NCI-H510A (cell line): ENCODE measurements around the gene KRT15.

Experiments used
- DNase-seq: peaks from one replicate; lab custom pipeline; 2025; lab: John Stamatoyannopoulos, UW

Gene KRT15

DNA sequence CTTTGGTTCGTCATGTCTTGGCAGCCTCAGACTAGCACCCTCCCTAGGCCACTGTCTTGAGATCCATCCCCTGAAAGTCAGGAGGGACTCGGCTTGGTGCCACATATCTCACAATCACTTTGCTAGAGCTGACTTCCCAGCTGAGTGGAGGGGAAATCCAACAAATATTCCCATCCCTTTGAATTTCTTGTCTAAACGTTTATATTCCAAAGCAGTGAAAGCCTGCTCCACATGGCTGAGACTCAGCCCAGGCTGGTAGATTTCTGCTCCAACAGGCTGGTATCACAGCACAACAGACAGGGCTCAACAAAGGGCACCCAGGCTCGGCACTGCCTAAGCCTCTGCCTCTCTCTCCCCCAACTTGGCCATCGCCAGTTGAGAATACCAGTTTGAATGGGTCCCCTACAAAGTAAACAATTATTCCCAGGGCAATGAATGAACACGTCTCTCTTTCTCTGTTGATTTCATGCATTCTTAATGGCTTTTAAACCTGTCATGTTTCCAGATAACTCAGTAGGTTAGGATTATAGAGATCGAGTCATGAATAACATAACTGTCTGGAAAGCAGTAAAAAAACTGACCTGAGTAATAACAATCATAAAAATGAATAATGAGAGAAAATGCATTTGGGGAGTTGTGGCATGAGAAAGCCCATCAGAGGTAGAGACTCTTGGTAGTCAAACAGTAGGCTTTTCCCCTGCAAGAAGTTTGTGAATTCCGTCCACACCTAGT lies 14.3 kb downstream of the KRT15 start:
- no peak for DNase-seq

DNA sequence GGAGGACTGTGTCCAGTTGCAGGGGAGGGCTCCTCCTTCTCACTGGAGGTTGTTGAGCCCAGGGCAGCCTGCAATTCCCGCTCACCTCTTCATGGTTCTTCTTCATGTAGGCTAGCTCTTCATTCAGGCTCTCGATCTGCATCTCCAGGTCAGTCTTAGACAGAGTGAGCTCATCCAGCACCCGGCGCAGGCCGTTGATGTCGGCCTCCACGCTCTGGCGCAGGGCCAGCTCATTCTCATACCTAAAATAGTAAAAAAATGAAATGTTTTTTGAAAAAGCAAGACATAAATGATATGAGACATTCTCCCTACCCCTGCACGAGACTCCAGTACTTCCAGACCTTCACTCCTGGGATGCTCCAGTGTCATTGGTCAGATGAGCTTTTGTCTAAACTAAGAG lies 15.5 kb downstream of the KRT15 start:
- DNase-seq, result no peak

DNA sequence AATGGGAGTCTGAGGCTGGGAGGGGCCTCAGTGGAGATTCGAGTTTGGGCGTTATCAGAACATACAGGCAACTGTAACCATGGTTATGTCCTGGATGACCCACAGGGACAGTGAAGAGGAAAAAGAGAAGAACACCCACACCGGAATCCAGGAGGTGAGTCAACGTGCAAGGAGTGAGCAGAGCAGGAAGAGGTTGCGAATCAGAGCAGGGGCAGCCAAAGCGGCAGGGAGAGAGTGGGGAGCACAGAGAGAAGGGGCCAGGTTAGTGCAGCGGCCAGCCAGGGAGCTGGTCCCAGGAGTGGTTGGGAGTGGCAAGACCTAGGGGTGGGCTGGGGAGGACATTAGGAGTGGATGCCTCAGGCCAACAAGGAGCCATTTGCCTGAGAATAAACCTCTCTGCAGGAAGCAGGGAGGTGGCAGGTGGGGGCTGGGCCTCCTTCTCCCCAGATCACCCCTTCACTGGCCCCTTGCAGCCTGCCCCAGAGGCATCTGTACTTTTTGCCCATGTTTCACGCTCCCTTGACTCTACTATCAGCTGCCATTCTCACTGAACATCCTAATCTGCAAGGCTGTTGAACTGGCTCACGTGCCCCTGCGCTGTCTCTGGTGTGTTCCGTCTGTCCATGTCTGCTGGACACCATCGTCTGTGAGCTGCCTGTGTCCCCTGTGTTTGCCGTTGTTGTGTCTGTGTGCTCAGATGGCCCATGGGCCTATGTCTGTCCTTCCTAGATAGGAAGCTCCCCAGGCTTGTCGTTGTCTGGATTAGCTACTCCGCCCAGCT lies 18.4 kb downstream of the KRT15 start:
- no peak for DNase-seq

DNA sequence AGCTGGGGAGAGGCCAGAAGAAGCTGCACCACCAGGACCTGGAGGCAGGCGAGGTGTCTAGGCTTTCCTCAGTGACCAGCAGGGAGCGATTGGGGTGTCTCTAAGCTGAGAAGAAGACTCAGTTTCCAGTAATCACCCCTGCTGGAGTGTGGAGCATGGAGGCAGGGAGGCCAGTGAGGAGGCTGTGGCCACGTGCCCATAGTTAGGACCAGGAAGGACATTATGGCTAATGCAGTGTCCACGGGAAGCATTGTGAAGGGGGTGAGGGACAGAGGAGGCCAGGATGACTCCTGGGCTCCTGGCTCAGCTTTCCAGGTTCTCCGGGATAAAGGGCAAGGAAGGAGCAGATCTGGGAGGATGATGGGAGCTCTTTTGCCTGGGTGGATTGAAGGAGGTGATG lies 19.0 kb downstream of the KRT15 start:
- no peak for DNase-seq

DNA sequence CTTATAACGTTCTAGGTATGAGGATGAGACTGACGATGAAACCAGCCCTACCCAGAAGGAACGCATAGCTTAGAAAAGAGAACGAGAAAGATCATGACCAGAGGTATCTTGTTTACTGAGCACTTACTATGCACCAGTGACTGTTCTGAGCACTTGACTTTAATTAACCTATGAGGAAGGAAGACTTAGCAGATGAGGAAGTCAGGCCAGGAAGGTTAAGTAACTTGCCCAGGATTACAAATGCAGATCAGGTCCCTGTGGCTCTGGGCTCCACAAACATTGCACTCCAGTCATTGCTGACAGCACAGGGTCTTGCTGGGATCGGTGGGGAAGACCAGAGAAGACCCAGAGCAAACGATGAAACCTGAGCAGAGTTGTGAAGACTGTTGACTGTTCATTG lies 20.4 kb downstream of the KRT15 start:
- no peak for DNase-seq

DNA sequence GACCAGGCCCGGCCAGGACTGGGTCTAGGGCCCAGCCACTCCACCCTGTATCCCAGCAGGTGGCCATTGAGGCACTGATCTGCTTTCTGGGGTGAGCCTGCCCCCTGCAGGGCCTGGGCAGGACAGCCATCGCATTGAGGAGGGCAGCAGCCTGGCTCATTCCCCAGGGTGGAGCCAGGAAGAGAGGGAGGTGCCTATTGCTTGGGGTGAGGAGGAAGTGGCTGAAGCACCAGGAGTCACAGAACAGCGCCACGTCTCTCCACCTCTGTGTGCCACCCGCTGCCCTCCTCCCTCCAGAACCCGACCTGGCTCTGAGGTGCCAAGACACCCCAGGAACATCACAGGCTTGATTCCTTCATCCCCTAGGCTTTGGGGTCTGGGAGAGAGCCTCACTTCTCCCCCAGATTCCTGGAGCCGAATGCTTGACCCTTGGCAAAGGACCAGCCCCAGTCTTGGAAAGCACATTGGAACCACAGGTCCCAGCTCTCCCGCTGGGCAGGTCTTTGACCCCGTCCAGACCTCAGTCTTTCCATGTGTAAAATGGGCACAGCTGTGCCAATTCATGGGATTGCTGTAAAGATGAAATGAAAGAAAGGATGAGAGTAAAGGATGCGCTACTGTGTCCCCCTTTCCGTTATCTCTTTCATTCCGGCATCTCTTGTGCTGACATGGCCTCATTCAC lies 21.7 kb downstream of the KRT15 start:
- DNase-seq, result peak; percentile 43

DNA sequence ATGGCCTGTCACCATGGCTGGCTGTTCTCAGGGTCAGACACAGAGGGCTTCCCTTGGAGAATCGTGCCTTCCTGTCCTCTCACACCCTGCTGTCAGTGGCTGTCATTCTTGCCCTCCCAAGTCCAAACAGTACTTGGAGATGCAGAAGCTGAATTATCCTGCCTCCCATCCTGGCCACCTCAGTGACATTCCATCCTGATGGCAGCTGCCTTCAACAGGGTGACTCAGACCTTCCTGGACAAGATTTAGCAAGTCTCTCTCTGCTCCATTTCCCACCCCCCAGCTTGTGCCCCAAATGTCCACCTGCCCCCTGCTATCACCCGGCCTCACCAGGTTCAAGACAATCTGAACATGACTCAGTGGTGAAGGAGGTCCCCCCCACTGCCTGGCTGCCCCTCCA lies 24.2 kb downstream of the KRT15 start:
- no peak for DNase-seq

DNA sequence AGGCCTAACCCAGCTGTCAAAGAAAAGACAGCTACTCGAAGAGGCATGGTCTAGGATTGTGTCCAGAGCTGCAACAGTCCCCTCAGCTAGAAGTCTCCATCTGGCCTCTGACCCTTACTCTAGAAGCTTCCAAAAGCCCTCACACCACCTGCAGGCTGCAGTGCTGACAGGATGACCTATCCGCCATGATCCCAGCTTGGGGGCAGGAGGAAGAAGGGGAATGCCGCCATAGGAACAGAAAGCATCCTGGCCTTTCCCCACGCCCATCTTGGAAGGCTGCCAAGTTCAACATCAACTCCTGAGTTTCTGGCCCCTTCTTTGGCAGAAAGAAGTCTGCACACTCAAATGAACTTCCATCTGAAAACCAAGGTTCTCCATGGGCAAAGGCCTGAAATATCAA lies 25.9 kb downstream of the KRT15 start:
- peak; percentile 37 for DNase-seq

DNA sequence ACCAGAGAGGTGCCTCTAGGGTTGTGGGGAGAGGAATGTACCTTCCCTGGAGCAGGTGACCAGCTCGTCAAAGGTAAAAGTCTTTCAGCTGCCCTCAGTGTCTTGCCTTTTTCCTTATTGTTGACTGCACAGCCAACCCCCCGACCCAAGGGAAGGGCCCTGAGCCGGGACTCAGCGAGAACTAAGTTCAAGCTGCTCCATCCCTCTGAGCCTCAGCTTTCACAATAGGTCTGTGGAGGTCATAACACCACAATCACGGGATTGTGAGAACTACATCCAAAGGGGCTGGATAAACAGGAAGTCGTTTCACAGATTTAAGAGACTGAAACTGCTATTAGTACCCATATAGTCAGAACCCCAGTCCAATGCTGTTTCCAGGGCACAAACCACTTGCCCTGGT lies 26.3 kb downstream of the KRT15 start:
- DNase-seq, result no peak

DNA sequence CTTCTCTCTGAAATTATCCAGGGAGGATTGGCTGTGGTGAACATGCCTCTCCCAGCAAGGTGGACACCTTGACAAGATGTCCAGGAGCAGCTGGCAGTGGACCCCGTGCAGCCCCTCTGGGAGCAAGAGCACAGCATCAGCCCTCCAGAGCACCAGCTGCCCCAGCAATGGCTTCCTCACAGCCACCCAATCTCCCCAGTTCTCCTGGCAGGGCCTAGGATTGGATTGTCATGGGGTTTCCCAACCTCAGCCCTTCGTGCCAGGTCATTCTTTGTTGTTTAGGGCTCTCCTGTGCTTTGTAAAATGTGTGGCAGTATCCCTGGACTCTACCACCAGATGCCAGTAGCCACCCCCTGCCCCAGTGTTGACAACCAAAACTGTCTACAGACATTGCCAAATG lies 27.2 kb downstream of the KRT15 start:
- DNase-seq, result no peak

DNA sequence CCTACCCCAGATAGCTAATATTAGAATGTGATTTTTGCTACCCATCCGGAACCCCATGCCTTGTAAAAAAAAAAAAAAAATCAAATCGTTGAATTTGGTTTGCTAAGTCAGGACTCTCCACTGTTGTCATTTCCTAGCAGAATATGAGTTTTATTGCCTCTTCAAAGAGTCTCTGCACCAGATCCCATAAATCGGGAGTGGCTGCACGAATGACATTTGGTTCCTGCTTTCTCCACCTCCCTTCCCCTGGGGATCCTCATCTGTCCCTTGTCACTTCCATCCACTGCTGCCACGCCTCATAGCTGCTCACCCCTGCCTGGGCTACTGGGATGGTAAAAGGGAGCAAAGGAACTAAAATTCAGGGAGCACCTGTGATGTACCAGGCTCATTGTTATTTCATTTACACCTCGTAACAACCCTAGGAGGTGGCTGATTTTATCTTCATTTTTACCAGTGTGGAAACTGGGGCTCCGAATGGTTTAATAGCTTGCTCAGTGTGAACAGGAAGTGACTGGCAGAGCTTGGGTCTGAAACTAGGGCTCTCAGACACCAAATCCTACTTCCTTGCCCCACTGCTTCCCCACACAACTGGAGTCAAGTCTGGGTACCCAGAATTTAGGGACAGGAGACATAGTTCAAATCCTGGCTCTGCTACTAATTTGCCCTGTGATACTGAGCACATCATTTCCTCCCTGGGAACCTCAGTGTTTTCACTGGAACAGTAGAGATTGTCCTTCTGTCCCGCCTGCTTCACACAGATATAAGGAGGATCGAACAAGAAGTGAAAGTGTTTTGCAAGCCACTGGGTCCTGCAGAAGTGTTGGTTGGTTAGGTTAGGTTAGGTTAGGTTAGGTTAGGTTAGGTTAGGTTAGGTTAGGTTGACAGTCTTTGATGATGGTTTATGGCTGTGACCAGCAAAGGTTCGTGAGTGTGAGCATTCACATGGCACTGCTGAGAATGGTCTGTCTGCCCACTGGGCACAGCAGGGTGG lies 28.4 kb downstream of the KRT15 start:
- no peak for DNase-seq

DNA sequence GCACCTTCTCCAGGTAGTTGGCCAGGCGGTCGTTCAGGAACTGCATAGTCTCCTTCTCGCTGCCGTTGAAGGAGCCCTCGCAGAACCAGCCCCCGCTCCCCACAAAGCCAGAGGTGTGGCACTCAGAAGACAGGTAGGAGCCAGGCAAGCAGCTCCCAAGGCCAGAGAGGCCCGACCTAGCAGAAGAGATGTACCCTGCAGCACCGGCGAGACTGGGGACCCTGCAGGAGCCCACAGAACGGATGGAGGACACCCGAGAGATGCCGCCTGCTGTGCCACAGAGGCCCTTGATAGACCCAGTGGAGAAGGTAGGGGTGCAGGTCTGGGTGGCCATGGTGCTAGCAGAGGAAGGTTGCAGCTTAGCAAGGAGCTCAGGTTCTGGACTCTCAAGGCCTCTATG lies 29.2 kb downstream of the KRT15 start, which contains the start of gene KRT36:
KRT36 (minus strand) TSS at position 380 of the 400 bp plus-strand sequence; CDS start at position 334, 46 bp downstream.
- DNase-seq, result no peak

DNA sequence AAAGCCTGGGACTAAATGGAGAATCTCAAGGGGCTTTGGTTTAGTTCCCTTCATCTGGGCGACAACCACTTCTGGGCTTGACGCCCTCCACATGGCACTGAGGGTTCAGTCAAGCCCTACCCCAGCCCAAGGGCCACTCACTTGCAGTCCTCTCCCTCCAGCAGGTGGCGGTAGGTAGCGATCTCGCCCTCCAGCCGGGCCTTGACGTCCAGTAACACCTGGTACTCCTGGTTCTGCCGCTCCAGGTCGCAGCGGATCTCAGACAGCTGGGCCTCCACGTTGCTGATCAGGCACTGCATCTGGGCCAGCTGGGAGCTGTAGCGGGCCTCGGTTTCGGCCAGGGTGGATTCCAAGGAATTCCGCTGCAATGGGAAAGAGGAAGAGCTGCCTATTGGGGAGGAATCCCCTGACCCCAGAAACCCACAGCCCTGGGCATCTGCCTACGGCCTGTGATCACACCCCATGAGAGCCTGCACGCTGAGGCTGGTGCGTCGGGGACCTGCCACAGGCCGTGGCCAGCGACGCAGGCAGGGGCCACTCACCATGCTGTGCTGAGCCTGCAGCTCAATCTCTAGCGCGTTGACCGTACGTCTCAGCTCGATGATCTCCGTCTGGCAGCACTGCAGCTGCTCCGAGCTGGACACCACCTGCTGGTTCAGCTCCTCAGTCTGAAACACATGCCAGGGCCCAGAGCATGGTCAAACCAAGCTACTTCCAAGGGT lies 31.7 kb downstream of the KRT15 start:
- no peak for DNase-seq

DNA sequence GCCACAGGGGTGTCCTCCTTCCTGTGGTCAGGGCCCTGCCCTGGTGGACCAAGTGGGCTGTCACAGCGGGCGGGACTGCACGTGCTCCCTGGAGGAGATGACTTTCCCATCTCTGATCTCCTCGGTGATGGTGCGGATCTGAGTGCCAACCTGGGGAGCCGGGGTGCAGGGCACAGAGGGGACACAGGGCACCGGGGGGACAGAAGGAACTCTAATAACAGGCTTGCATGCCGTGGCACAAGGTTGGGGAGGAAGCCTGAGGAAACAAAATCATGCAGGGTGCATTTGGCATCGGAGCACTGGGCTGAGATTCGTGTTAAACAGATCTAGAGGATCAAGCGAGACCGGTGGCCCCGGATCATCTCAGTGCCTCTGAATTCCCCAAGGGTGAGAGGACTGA lies 32.4 kb downstream of the KRT15 start:
- no peak for DNase-seq

DNA sequence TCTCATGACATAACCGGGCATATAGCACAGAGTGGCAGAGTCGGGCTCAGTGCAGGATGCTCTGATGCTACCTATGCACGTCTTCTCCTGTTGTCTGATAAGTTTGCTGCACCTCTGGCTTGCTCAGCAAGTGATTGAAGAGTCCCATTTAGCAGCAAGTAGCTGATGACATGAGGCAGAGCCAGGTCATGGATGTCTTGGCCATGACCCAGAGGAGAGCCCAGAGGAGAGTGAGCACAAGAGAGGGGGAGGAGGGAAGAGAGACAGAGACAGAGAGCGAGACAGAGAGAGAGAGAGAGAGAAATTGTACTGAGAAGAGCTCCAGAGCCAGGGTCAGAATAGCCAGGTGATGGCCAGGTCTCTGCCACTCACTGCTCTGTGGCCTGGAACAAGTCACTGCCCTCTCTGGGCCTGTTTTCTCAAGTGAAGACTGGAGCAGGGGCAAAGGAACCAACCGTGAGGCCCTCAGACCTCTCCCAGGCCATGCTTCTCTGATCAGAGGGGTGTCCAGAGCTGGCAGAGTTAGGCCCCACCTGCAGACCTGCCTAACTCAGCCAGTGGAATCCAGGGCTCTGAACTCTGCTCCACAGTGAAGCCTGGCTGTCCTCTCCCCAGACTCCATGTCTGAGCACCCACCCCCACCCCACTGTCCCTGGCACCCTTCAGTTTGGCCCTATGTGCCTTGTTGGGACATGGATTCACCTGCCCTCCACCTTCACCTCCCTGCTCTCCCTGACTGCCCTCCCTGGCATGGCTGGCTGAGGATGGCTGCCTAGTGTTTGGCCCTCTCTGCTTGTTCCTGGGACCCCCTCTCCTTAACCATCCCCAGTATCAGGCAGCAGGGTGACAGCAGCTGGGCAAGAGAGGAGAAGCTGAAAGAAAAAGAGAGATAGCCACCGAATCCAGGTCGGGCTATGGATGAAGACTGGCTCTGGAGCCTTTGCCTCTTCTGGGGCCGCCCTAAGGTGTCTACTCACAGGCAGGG lies 33.5 kb downstream of the KRT15 start:
- no peak for DNase-seq

DNA sequence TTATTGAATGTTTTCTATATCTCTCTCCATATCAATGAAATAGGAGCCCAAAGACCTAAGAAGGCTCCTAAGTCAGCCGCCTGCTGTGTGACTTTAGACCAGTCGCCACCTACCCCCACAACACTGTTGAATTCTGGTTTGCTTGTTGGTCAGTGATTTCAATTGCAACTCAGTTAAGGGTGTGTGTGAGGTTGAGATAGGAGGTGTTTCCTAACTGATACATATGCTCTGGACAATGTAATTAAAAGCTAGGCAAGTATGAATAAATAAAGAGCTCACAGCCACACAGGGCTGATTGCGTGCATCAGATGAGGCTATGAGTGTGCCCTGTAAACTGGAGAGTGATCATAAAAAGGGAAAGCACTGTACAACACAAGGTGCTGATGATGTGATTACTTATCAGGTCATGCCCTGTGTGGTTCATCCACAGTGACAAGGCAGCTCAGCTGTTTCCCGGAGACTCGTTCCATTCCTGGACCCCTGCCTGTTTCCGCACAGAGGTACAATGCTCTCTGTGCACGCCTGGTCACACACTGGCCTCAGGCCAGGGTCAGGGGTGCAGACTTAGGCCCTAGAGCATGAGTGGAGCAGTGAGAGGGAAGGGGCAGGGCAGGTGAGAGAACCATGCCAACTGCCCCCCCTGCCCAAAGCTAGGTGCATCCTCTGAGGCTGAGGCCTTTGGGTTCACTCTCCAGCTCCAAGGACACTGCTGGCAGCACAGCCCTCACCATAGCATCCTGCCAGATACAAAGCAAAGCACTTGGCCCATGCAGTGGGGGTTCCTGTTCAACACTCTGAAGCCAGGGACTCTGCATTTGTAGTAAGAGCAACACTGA lies 34.5 kb downstream of the KRT15 start:
- DNase-seq, result no peak

DNA sequence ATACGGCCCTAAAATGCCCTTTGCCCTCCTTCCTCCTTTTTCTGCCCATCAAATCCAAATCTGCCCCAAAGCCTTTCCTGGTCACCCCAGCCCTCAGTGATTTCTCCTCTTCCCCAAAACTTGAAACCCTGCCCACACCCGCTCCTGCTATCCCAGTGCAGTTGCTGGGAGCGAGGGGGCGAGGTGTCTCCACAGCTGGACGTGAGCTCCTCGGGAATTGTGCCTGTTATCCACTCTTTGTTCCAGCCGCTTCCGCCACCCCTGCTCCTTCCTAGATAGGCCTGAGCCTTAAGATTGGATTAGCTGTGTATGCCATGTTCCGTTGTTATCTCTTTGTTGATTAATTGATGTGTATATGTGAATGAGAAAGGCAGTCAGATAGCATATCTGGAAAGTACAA lies 35.2 kb downstream of the KRT15 start:
- DNase-seq, result no peak

DNA sequence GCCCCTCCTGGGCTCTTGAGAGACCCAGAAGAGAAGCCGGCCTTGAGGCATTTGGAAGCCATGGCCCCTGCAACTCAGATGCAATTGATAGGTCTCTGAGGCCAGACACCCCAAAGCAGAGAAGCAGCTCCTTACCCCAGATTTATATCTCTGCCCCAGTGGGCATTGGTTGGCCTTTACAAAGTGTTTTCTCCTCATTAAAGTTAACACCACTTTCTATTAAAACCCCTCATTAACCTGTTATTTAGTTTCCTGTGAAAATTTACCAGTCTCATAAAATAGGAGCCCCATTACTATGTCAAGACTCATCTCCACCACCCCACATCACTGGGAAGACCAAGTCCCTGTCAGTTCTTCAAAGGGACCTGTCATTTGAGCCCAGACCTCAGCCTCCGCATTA lies 37.7 kb downstream of the KRT15 start, which contains the start of gene KRT35:
KRT35 (minus strand) TSS at position 116 of the 400 bp plus-strand sequence; CDS start at position 62, 54 bp downstream.
- DNase-seq, result no peak

DNA sequence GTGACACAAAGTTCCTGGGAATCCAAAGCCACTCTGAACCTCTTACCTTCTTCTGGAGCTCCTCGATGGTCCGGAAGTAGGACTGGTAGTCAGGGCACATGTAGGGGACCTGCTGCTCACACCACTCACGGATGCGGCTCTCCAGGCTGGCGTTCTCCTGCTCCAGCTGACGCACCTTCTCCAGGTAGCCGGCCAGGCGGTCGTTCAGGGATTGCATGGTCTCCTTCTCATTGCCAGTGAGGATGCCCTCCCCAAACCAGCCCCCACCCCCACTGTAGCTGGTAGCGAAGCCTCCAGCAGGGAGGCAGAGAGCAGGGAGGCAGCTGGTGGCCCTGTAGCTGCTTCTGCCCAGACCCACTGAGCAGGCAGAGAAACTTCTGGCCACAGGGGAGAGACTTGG lies 38.1 kb downstream of the KRT15 start:
- DNase-seq, result no peak
